ENCODE results near the gene FBXO10.
"Not testable (repeated sequence)": the region's sequence is repeated elsewhere in the genome, so short reads cannot be mapped to it uniquely, and the experiment has no call there.

FBXO10 gene

DNA sequence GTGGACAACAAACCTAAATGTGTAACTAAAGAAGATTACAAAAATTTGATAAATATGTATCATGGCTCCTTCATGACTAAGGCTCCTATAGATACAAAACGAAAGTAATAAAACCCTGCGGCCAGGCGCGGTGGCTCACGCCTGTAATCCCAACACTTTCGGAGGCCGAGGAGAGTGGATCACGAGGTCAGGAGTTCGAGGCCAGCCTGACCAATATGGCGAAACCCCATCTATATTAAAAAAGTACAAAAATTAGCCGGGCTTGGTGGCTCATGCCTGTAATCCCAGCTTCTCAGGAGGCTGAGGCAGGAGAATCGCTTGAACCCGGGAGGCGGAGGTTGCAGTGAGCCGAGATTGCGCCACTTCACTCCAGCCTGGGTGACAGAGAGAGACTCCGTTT lies 108.7 kb downstream of the FBXO10 start:
- H3K27me3 Mint-ChIP-seq, ATAC-seq, H3K27ac Mint-ChIP-seq, H3K4me3 Mint-ChIP-seq, H3K9me3 Mint-ChIP-seq, DNase-seq: not testable (repeated sequence)
- H3K4me1 Mint-ChIP-seq = peaks cover 45% of the 10 kb centered on the region

DNA sequence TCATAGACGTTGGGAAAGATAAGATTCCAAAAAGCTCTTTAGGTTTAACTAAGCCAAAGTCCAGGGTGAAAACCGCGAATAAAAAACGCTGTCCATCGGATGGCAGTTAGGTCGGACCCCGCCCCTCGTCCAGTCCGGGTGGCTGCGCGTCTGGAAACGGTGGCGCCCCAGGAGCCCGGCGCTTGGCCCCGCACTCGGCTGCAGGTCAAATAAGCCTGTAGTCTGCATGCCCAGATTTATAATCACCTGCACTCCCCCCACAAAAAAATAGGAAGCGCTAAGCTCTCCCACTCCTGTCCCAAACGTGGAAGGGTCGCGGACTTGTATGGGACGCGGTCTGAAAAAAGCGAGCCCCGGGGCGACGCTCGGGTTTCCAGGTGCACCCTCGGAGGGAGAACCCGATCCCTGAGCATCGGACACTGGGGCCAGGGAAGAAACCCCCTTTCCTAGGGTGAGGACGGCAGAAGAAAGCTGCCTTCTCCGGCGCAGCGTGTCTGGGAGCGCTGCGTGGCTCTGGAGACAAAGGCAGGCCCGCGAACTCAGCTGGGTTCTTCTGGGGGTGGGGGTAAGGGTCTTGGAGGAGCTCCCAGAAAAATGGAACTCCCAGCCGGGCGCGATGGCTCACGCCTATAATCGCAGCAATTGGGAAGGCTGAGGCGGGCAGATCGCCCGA lies 110.0 kb downstream of the FBXO10 start:
- Mint-ChIP-seq H3K27me3 (no peaks in the 10 kb centered on the region), H3K27ac (peak overlapping the region; percentile 97 to 98), H3K4me3 (peak overlapping the region; percentile 93 to 97), H3K9me3 (no peaks in the 10 kb centered on the region), H3K4me1 (peaks cover 40% of the 10 kb centered on the region)
- ATAC-seq (peak; percentile 3), DNase-seq (peak in 1 of 2 donors; percentile 33)

DNA sequence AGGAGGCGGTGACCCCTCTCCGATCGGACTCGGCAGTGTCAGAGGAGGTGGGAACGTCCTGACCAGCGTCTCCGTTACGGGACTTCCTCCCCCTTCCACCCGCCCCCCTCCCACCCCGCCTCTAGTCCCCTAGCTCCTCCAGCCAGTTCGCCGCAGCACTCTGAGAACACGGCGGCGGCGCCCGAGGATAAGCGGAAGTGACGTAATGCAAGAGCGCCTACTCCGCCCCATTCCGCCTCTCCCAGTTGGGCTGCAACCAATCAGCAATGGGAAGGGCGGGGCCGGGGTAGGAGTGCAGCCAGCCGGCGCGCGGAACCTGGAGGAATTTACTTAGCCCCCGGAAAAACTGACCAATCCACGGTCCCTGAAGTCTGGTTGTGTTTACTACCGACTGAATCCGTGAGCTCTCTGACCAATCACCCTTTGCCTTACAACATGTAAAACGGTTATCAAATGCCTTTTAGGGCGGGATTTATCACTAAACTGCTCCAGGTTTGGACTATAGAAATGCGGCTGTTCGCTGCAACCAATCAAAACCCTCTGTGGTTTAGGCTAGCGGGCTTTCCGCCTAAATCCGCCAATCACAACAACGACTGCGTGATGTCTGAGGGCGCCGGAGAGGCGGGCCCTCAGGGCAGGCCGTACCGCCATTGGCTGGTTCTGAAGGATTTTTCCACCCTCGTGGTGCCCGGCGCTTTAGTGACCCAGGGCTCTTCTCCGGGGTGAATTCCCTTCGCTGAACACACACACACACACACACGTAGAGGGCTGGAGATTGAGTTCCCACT lies 110.7 kb downstream of the FBXO10 start, which contains the start of gene ZBTB5:
TSS of gene ZBTB5 (minus strand) at position 202 of the 788 bp plus-strand sequence. CDS start 22,899 bp downstream, outside the sequence.
- no peaks in the 10 kb centered on the region for H3K9me3 Mint-ChIP-seq
- H3K4me1 Mint-ChIP-seq = peaks cover 47% of the 10 kb centered on the region
- no peaks in the 10 kb centered on the region for H3K27me3 Mint-ChIP-seq
- DNase-seq (peak; percentile 98 to 99), ATAC-seq (peak; percentile 86)
- peak within 1 kb of the TSS; percentile 97 to 98 for H3K27ac Mint-ChIP-seq
- H3K4me3 Mint-ChIP-seq = peak within 1 kb of the TSS; percentile 93 to 97

DNA sequence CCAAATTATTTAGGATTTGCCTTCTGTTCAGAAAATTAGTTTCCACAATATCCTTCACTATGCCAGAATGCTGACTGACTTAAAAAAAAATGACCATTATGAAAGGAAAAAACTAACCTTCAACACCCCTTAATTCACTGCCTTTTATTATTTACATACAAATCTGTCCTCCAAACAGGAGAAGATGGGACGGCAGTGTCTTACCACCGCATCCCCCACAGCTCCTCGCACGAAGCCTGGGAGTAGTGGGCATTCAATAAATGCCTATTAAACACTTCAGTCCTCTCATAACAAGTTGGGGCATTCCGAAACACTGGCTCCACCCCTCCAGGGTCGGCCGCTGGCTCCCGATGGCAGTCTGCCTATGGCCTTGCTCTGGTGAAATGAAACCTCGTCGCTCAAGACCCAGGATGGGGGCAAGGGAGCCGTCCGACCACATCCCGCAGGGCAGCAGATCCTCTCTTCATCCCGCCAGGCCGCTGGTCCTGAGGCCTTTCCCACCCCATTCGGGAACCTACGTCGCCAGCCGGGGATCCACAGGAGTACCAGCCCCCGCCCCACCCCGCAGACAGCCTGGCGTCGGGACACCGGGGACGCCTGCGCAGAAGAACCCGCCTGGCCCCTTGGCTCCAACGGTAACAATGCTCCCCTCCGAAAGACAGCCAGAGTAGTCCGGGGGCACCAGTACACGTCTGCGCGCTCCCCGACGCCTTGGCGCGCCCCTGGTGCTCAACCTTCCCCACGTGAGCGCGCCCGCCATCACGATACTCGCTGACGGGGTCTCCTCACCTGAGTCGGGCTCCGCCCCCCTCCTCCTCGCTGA lies 111.5 kb downstream of the FBXO10 start:
- ATAC-seq = peak; percentile 64
- H3K27me3 Mint-ChIP-seq = no peaks in the 10 kb centered on the region

DNA sequence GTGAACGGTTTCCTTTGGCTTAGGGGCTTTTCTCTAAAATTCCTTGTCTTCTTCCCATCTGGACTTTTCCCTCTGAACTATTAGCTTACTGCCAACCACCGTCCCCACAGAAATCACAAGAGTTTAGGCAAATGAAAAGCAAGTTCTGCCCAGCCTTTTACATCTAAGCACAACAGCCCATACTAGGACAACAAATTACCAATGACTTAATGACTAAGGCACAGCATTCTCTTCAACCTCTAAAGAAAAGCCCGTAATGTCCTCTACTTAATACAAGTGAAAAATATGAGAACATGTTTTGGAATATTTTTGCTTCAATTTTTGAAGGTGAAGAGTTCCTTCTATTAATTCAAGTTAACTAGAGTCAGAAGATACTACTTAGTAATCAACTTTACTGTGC lies 112.2 kb downstream of the FBXO10 start:
- Mint-ChIP-seq H3K27me3 (no peaks in the 10 kb centered on the region), H3K4me1 (peaks cover 53% of the 10 kb centered on the region), H3K27ac (peak overlapping the region; percentile 73 to 98), H3K4me3 (peak overlapping the region; percentile 93 to 97), H3K9me3 (no peaks in the 10 kb centered on the region)
- no peak for DNase-seq
- ATAC-seq = no peak

More for the DNA sequence above, 111.5 kb downstream of the FBXO10 start:
- Mint-ChIP-seq H3K9me3 (no peaks in the 10 kb centered on the region), H3K4me1 (peaks cover 47% of the 10 kb centered on the region), H3K27ac (peak overlapping the region; percentile 97 to 98), H3K4me3 (peak overlapping the region; percentile 93 to 97)
- peak; percentile 75 to 92 for DNase-seq
